H1 (cell line): ENCODE data around the gene MDM4. TPM values are rescaled to one million over a fixed set of nuclear protein-coding genes. Genes with fewer than 3 reads are reported as not detected.

Experiments
- CTCF ChIA-PET: fragments of 300-600 bp; sonication (Branson Sonifier 250); formaldehyde crosslinking; loops from one replicate; lab custom pipeline; 2021; ENCODE audit not compliant: partially characterized antibody; lab: Charles Lee
- POLR2A ChIA-PET: fragments of 300-600 bp; sonication (Branson Sonifier 250); formaldehyde crosslinking; loops from one replicate; lab custom pipeline; 2021; ENCODE audit warnings: inconsistent platforms; ENCODE audit not compliant: partially characterized antibody; lab: Charles Lee
- DNase-seq, 2 experiments: peaks; one replicate each; pipeline versions ENCODE4 v3.0.0 to v3.0.0-alpha.2; 2010 to 2022; ENCODE audit warnings: low spot score in 2 of 2, low read depth in 1 of 2, mixed read lengths in 1 of 2
- FAIRE-seq: peaks from 2 replicates; lab custom pipeline; 2011; peaks lifted over from hg19 to GRCh38; lab: Jason Lieb, UNC
- H2AFZ ChIP-seq: 2 replicates; pipeline ENCODE4 v1.8.1; 2012; ENCODE audit warnings: low read length, inconsistent platforms
- H2AK5ac ChIP-seq: 2 replicates; pipeline ENCODE4 v1.6.1; 2013; ENCODE audit warnings: low read depth, low read length
- H2BK120ac ChIP-seq: replicated peaks from 2 replicates; pipeline ENCODE3; 2013; ENCODE audit warnings: low read depth, low read length, inconsistent platforms
- H2BK12ac ChIP-seq: 2 replicates; pipeline ENCODE4 v1.6.1; 2013; ENCODE audit warnings: low read depth, low read length
- H2BK15ac ChIP-seq: 2 replicates; pipeline ENCODE4 v1.6.1; 2013; ENCODE audit warnings: low read length
- H2BK20ac ChIP-seq: 2 replicates; pipeline ENCODE4 v1.6.1; 2013; ENCODE audit warnings: low read length
- H2BK5ac ChIP-seq: 2 replicates; pipeline ENCODE4 v1.6.1; 2013; ENCODE audit warnings: low read depth, low read length
- H3K14ac ChIP-seq: 2 replicates; pipeline ENCODE4 v1.6.1; 2013; ENCODE audit warnings: inconsistent platforms; ENCODE audit not compliant: insufficient read length
- H3K18ac ChIP-seq: 2 replicates; pipeline ENCODE4 v1.6.1; 2013; ENCODE audit warnings: low read length; ENCODE audit errors: extremely low read depth
- H3K23ac ChIP-seq: 2 replicates; pipeline ENCODE4 v1.6.1; 2013; ENCODE audit warnings: inconsistent platforms; ENCODE audit not compliant: insufficient read length
- H3K23me2 ChIP-seq: 2 replicates; pipeline ENCODE4 v1.6.1; 2013; ENCODE audit warnings: low read depth, low read length
- H3K27ac ChIP-seq: 2 replicates; pipeline ENCODE4 v1.6.1; 2011; ENCODE audit warnings: low read depth, low read length, inconsistent platforms
- H3K27me3 ChIP-seq, 4 experiments: replicated peaks in 1 of 4; 1 replicate in 1 of 4; 2 replicates in 3 of 4; pipeline versions ENCODE4 v1.6.1 to v1.8.1; 2011 to 2013; ENCODE audit warnings: low read length in 3 of 4, mild to moderate bottlenecking in 3 of 4, inconsistent platforms in 2 of 4, mixed read lengths in 2 of 4, moderate library complexity in 1 of 4; ENCODE audit not compliant: control insufficient read depth in 3 of 4, insufficient read depth in 3 of 4; ENCODE audit errors: extremely low read depth in 1 of 4
- H3K36me3 ChIP-seq, 4 experiments: 2 replicates each; pipeline versions ENCODE4 v1.6.1 to v1.8.1; 2011 to 2013; ENCODE audit warnings: mild to moderate bottlenecking in 4 of 4, low read length in 3 of 4, moderate library complexity in 2 of 4, control low read depth in 1 of 4, inconsistent platforms in 1 of 4; ENCODE audit not compliant: insufficient read depth in 4 of 4, control insufficient read depth in 2 of 4
- H3K4ac ChIP-seq: replicated peaks from 2 replicates; pipeline ENCODE3; 2013; ENCODE audit warnings: low read length, low read depth, mixed read lengths, inconsistent platforms; ENCODE audit not compliant: insufficient read length
- H3K4me1 ChIP-seq, 4 experiments: replicated peaks in 1 of 4; 1 replicate in 1 of 4; 2 replicates in 3 of 4; pipeline versions ENCODE4 v1.6.1 to v1.8.1; 2011 to 2013; ENCODE audit warnings: low read length in 3 of 4, inconsistent platforms in 2 of 4, mixed read lengths in 1 of 4; ENCODE audit not compliant: insufficient read depth in 4 of 4, control insufficient read depth in 3 of 4
- H3K4me2 ChIP-seq, 2 experiments: 2 replicates each; pipeline versions ENCODE4 v1.6.1 to v1.8.1; 2011 to 2013; ENCODE audit warnings: low read depth in 2 of 2, low read length in 2 of 2, control low read depth in 1 of 2, inconsistent platforms in 1 of 2, mild to moderate bottlenecking in 1 of 2; ENCODE audit not compliant: insufficient read depth in 1 of 2
- H3K4me3 ChIP-seq, 4 experiments: fragments of 200-600, 300-600 bp in 1 of 4; sonication (generic), shearing (Covaris generic), sonication (Bioruptor Twin) in 1 of 4; 2 replicates each; pipeline versions ENCODE4 v1.5.1 to v1.8.1; 2011 to 2016; ENCODE audit warnings: low read length in 4 of 4, low read depth in 3 of 4, control low read depth in 2 of 4, inconsistent platforms in 2 of 4, mild to moderate bottlenecking in 2 of 4, mixed read lengths in 1 of 4, moderate library complexity in 1 of 4; ENCODE audit not compliant: insufficient read depth in 2 of 4; ENCODE audit errors: extremely low read depth in 1 of 4
- H3K56ac ChIP-seq: replicated peaks from 2 replicates; pipeline ENCODE3; 2013; ENCODE audit warnings: low read depth, mild to moderate bottlenecking, mixed read lengths, low read length, inconsistent platforms; ENCODE audit not compliant: insufficient read length
- H3K79me1 ChIP-seq: 2 replicates; pipeline ENCODE4 v1.6.1; 2013; ENCODE audit warnings: low read depth, low read length, control low read depth
- H3K79me2 ChIP-seq, 2 experiments: 2 replicates each; pipeline versions ENCODE4 v1.6.1 to v1.8.1; 2012 to 2013; ENCODE audit warnings: low read length in 2 of 2, mild to moderate bottlenecking in 2 of 2, inconsistent platforms in 1 of 2; ENCODE audit not compliant: insufficient read depth in 2 of 2, control insufficient read depth in 1 of 2
- H3K9ac ChIP-seq, 4 experiments: replicated peaks in 1 of 4; 1 replicate in 1 of 4; 2 replicates in 3 of 4; pipeline versions ENCODE4 v1.6.1 to v1.8.1; 2011 to 2013; ENCODE audit warnings: low read depth in 3 of 4, low read length in 3 of 4, control low read depth in 2 of 4, mild to moderate bottlenecking in 2 of 4, moderate library complexity in 2 of 4, inconsistent platforms in 1 of 4; ENCODE audit errors: extremely low read depth in 1 of 4
- H3K9me3 ChIP-seq, 2 experiments: 2 replicates each; pipeline versions ENCODE4 v1.6.1 to v1.8.1; 2012 to 2013; ENCODE audit warnings: mild to moderate bottlenecking in 2 of 2, moderate library complexity in 2 of 2, control low read depth in 1 of 2, inconsistent platforms in 1 of 2, low read depth in 1 of 2, low read length in 1 of 2, mixed read lengths in 1 of 2; ENCODE audit not compliant: insufficient read depth in 2 of 2
- H4K20me1 ChIP-seq, 2 experiments: replicated peaks in 1 of 2; 2 replicates each; pipeline versions ENCODE3 to v1.8.1; 2011 to 2013; ENCODE audit warnings: inconsistent platforms in 2 of 2, low read length in 2 of 2, mild to moderate bottlenecking in 1 of 2; ENCODE audit not compliant: insufficient read depth in 2 of 2, control insufficient read depth in 1 of 2
- H4K5ac ChIP-seq: 2 replicates; pipeline ENCODE4 v1.6.1; 2013; ENCODE audit warnings: low read length, low read depth, mixed read lengths, inconsistent platforms; ENCODE audit not compliant: insufficient read length
- H4K8ac ChIP-seq: 2 replicates; pipeline ENCODE4 v1.8.0; 2013; ENCODE audit warnings: mild to moderate bottlenecking, moderate library complexity, low read length, inconsistent platforms; ENCODE audit not compliant: insufficient read depth; ENCODE audit errors: extremely low read depth
- H4K91ac ChIP-seq: replicated peaks from 2 replicates; pipeline ENCODE3; 2013; ENCODE audit warnings: low read length, mixed read lengths, inconsistent platforms; ENCODE audit not compliant: insufficient read length
- ASH2L ChIP-seq: fragments of 200-600, 300-600 bp; sonication (generic); IDR thresholded peaks from one replicate; pipeline ENCODE4 v1.7.1; 2017; ENCODE audit warnings: low read length
- BCL11A ChIP-seq, 2 experiments: IDR thresholded peaks; one replicate each; pipeline ENCODE4 v1.6.1; 2011; ENCODE audit warnings: low read depth in 2 of 2, low read length in 2 of 2, mild to moderate bottlenecking in 2 of 2
- EP300 ChIP-seq, 2 experiments: IDR thresholded peaks; 1 replicate in 1 of 2; 2 replicates in 1 of 2; pipeline ENCODE4 v1.6.1; 2011 to 2012; ENCODE audit warnings: low read depth in 2 of 2, low read length in 2 of 2, mild to moderate bottlenecking in 2 of 2, borderline replicate concordance in 1 of 2, inconsistent platforms in 1 of 2, moderate library complexity in 1 of 2
- JUND ChIP-seq: IDR thresholded peaks from 2 replicates; pipeline ENCODE4 v1.6.1; 2011; ENCODE audit warnings: mild to moderate bottlenecking, improper control_type of control experiment, low read length
- KDM5A ChIP-seq: fragments of 200-600 bp; IDR thresholded peaks from 2 replicates; pipeline ENCODE4 v1.7.1; 2012; ENCODE audit warnings: mild to moderate bottlenecking, low read length, inconsistent platforms, mixed read lengths
- POLR2AphosphoS5 ChIP-seq: IDR thresholded peaks from 2 replicates; pipeline ENCODE4 v1.6.1; 2011; ENCODE audit warnings: low read depth, low read length
- SIRT6 ChIP-seq: IDR thresholded peaks from one replicate; pipeline ENCODE4 v1.7.1; 2012; ENCODE audit warnings: low read length, inconsistent platforms
- SUZ12 ChIP-seq: fragments of 200-600 bp; sonication (generic); IDR thresholded peaks from 2 replicates; pipeline ENCODE4 v1.6.1; 2012; ENCODE audit warnings: mild to moderate bottlenecking, inconsistent platforms, low read length, moderate library complexity, mixed read lengths
- USF2 ChIP-seq: IDR thresholded peaks from 2 replicates; pipeline ENCODE4 v1.6.1; 2011; ENCODE audit warnings: low read length, improper control_type of control experiment
- ZNF274 ChIP-seq: IDR thresholded peaks from 2 replicates; pipeline ENCODE4 v1.7.0; 2012; ENCODE audit warnings: low read length, borderline replicate concordance; ENCODE audit errors: extremely low read depth
- WGBS, 2 experiments: shearing (Covaris generic) in 1 of 2; methylation state at CpG; one replicate each; pipeline versions ENCODE4 v1.1.6 to v1.1.7; 2013 to 2015; ENCODE audit warnings: low lambda C conversion rate in 2 of 2, mixed read lengths in 2 of 2, inconsistent platforms in 1 of 2, low coverage in 1 of 2, missing lambda C conversion rate in 1 of 2; ENCODE audit not compliant: insufficient replicate concordance in 2 of 2, insufficient coverage in 1 of 2, insufficient read length in 1 of 2; ENCODE audit errors: extremely low coverage in 1 of 2, missing lambda C conversion rate in 1 of 2; 5-methylcytosine and 5-hydroxymethylcytosine counted together
- polyA plus RNA-seq, 7 experiments: library from polyadenylated mRNA; depleted of rRNA in 3 of 7; stranded (reverse) in 5 of 7; unstranded in 2 of 7; fragments of >200 nt in 5 of 7; fragments of 200-250 nt in 2 of 7; gene quantifications; 1 replicate in 5 of 7; 2 replicates in 1 of 7; 4 replicates in 1 of 7; pipeline versions ENCODE4 v1.2.1 to v1.2.3, GENCODE V29; 2011 to 2013; ENCODE audit warnings: missing spikeins in 2 of 7, mixed read lengths in 2 of 7
- total RNA-seq: library from RNA; stranded (reverse); fragmentation: NEBNext Ultra II Directional; extraction: Animal tissue kit (Norgen Biotek cat#: 25700); gene quantifications from 2 replicates; pipeline ENCODE4 v1.2.1, GENCODE V29; 2021

The MDM4 gene
- total and polyA plus RNA-seq, 2 of the 8 experiments (the other 6 are each of a cell fraction or from before 2014, with no cell fraction given): 10.8 to 84.9 TPM

- POLR2A ChIA-PET: interaction anchor here (1.9 to 3.1 kb wide), 3 partner anchors 11 to 23 kb away, joined by 7 to 15 read pairs (median 10); partner anchors contain the start of gene PIK3C2B
- Histone ChIP-seq H3K79me2 (peaks cover 0 to 14% of the 10 kb centered on the region in 2 experiments; a peak in 2 of 4 replicates), H4K8ac (no peak overlapping the region), H3K79me1 (peaks cover 5% of the 10 kb centered on the region), H3K56ac (no peak overlapping the region), H2BK20ac (no peak overlapping the region), H3K18ac (no peak overlapping the region), H3K27me3 (no peaks in the 10 kb centered on the region), H3K23ac (no peak overlapping the region), H3K4ac (no peak overlapping the region), H3K9ac (no peak overlapping the region), H2BK5ac (no peak overlapping the region), H3K23me2 (no peaks in the 10 kb centered on the region), H2BK120ac (no peak overlapping the region), H2BK12ac (no peak overlapping the region), H3K4me2 (no peak overlapping the region), H3K9me3 (no peaks in the 10 kb centered on the region), H4K91ac (no peak overlapping the region), H2AFZ (no peak overlapping the region), H3K36me3 (no peaks in the 10 kb centered on the region), H2BK15ac (no peak overlapping the region), H3K4me3 (no peak overlapping the region), H3K27ac (no peak overlapping the region), H4K20me1 (peaks cover 0 to 5% of the 10 kb centered on the region in 2 experiments), H4K5ac (no peak overlapping the region), H2AK5ac (no peak overlapping the region), H3K14ac (no peak overlapping the region), H3K4me1 (peaks cover 2 to 14% (median 10%) of the 10 kb centered on the region in 4 experiments)
- DNase-seq (no peak), FAIRE-seq (no peak)
- CTCF ChIA-PET: interaction anchor here (0.8 to 49.0 kb wide), 7 partner anchors 8 to 79 kb away, joined by 3 to 2124 read pairs (median 3); partner anchors contain the start of gene PIK3C2B
- 90% methylated on average over 5 of the region's 5 CpGs; no CpG with 5 or more reads in 1 of the 2 experiments for WGBS, 2 experiments
- TF ChIP-seq SIRT6 (no peak), POLR2AphosphoS5 (no peak), EP300 (IDR thresholded peaks at IDR 0.05; ENCODE audit: borderline replicate concordance in 1 of 2, low read depth in 2 of 2, low read length in 2 of 2) (no peak), ASH2L (no peak), KDM5A (no peak), ZNF274 (no peak), SUZ12 (no peak), USF2 (no peak), BCL11A (IDR thresholded peaks at IDR 0.05; ENCODE audit: low read depth in 2 of 2, low read length in 2 of 2) (no peak), JUND (no peak)
These were observed 39.0 kb upstream of the MDM4 start for GRCh38 chr1:204477036-204477740.
